ENCODE measurements around the gene RABGGTA.

GRCh38 chr14:24234095-24235005 is 37.0 kb downstream of the RABGGTA start:
- TF ChIP-seq POLR2AphosphoS5 (IDR thresholded peaks at IDR 0.05; ENCODE audit: low read depth, low read length) (no peak), POLR2A (IDR thresholded peaks at IDR 0.05; ENCODE audit: low read depth, low read length) (no peak), PAX5 (IDR thresholded peaks at IDR 0.05; ENCODE audit: insufficient read depth, low read length, severe bottlenecking) (no peak), TAF1 (IDR thresholded peaks at IDR 0.05; ENCODE audit: low read depth, low read length) (no peak), SPI1 (IDR thresholded peaks at IDR 0.05; ENCODE audit: low read depth, low read length) (no peak)
